Peyer's patch (tissue), 4 donors: Measurements from ENCODE around the gene LYPLA2.

ENCODE experiments used
- POLR2A ChIP-seq, 2 donors: fragments of 450-650 bp; IDR thresholded peaks; one replicate each; pipeline ENCODE4 v1.5.1; 2017; ENCODE audit warnings: antibody characterized with exemption in 2 of 2, mild to moderate bottlenecking in 2 of 2, moderate library complexity in 2 of 2
- TF ChIP-seq, protein P1 (sequence below), 6 experiments: fragments of 450-650 bp in 4 of 6; fragments of 200-600 bp in 2 of 6; sonication (generic) in 1 of 6; IDR thresholded peaks; one replicate each; pipeline ENCODE4 v1.5.1; 2017 to 2019; ENCODE audit warnings: antibody characterized with exemption in 6 of 6, mild to moderate bottlenecking in 3 of 6, moderate library complexity in 1 of 6

DNA sequence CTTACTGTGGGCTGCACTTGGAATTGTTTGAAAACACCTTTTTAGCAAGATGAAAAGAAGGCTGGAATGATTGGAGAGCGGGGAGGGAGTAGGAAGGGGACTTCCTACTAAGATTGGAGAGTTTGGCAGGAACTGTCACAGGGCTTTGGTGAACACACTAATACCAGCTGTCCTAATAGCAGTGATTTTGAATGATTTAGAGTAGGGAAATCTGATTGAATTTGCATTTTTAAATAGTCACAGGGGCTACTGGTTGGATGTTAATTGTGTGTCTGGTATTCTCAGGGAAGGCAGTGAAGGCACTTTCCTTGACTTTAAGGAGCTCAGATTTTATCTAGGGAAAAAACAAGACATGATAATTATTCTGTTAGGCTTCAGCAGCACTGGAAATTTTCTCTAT lies 36.8 kb downstream of the LYPLA2 start:
- TF ChIP-seq, protein P1, sequence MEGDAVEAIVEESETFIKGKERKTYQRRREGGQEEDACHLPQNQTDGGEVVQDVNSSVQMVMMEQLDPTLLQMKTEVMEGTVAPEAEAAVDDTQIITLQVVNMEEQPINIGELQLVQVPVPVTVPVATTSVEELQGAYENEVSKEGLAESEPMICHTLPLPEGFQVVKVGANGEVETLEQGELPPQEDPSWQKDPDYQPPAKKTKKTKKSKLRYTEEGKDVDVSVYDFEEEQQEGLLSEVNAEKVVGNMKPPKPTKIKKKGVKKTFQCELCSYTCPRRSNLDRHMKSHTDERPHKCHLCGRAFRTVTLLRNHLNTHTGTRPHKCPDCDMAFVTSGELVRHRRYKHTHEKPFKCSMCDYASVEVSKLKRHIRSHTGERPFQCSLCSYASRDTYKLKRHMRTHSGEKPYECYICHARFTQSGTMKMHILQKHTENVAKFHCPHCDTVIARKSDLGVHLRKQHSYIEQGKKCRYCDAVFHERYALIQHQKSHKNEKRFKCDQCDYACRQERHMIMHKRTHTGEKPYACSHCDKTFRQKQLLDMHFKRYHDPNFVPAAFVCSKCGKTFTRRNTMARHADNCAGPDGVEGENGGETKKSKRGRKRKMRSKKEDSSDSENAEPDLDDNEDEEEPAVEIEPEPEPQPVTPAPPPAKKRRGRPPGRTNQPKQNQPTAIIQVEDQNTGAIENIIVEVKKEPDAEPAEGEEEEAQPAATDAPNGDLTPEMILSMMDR (IDR thresholded peaks at IDR 0.05): no peak
- no peak for TF ChIP-seq POLR2A (IDR thresholded peaks at IDR 0.05)
